ENCODE data around the gene MBD1. TPM values are rescaled to one million over a fixed set of nuclear protein-coding genes. Genes with fewer than 3 reads are reported as not detected.
"Not testable (repeated sequence)": the region's sequence is repeated elsewhere in the genome, so short reads cannot be mapped to it uniquely, and the experiment has no call there.

Gene MBD1
- total and polyA plus RNA-seq, 2 of the 13 experiments (the other 11 are each of a cell fraction or from before 2014, with no cell fraction given), result 25.5 to 28.6 TPM

- TF ChIP-seq ZNF101 (CRISPR knock-in tag; IDR thresholded peaks at IDR 0.05; ENCODE audit: borderline replicate concordance, low read depth), result no peak
These were observed 31.7 kb downstream of the MBD1 start (continued) for GRCh38 chr18:50249576-50249975.

DNA sequence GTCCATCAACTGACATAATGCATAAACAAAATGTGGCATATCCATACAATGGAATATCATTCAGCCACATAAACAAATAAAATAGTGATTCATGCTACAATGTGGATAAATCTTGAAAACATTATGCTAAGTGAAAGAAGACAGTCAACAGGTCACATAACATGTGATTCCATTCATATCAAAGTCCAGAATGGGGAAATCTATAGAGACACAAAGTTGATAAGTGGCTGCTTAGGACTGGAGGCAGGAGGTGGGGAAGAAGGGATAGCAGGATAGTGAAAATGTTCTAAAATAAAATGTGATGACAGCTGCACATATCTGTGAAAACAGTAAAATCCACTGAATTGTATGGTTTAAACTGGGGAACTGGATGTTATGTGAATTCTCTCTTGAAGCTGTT lies 33.8 kb downstream of the MBD1 start:
- POLR2A ChIA-PET, result no interaction called here
- no peak overlapping the region for H3K4me2 ChIP-seq (ENCODE audit: low read depth, low read length)
- in situ Hi-C loops (cut with HindIII; ENCODE audit: extremely low pct_ligation_motif_present, low pct_unique_long_range_greater_than_20kb), result no loop called here
- no peaks in the 10 kb centered on the region for H3K9me3 ChIP-seq (ENCODE audit: low read length)
- DNase-seq (ENCODE audit: low spot score) (no peak), FAIRE-seq (no peak), ATAC-seq (no peak)
- H3K27ac ChIP-seq (ENCODE audit: extremely low read length, insufficient read depth, low read length), result no peak overlapping the region
- H2AFZ ChIP-seq (ENCODE audit: low read length), result no peak overlapping the region
- no peaks in the 10 kb centered on the region for H4K20me1 ChIP-seq (ENCODE audit: insufficient read depth, low read length)
- no peak overlapping the region for H3K9ac ChIP-seq (ENCODE audit: insufficient read depth, low read depth, low read length)
- CTCF ChIA-PET (ENCODE audit: low intra/inter-chr PET ratio, low total read pairs), result no interaction called here
- TF ChIP-seq XBP1 (CRISPR knock-in tag; IDR thresholded peaks at IDR 0.05), result no peak
- TF ChIP-seq ZNF841 (CRISPR knock-in tag; IDR thresholded peaks at IDR 0.05; ENCODE audit: borderline replicate concordance), result no peak
- no peak for TF ChIP-seq FOXK1 (CRISPR knock-in tag; IDR thresholded peaks at IDR 0.05; ENCODE audit: borderline replicate concordance, low read depth)
- TF ChIP-seq MED1 (CRISPR knock-in tag; IDR thresholded peaks at IDR 0.05), result no peak
- TF ChIP-seq, protein P1, sequence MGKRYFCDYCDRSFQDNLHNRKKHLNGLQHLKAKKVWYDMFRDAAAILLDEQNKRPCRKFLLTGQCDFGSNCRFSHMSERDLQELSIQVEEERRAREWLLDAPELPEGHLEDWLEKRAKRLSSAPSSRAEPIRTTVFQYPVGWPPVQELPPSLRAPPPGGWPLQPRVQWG (CRISPR knock-in tag; IDR thresholded peaks at IDR 0.05; ENCODE audit: borderline replicate concordance, low read depth), result no peak
- no peak for TF ChIP-seq RAD51 (IDR thresholded peaks at IDR 0.05; ENCODE audit: borderline replicate concordance)
- no peak for TF ChIP-seq WIZ (CRISPR knock-in tag; IDR thresholded peaks at IDR 0.05)
- no peak for TF ChIP-seq ZNF549 (CRISPR knock-in tag; IDR thresholded peaks at IDR 0.05)
- no peaks in the 10 kb centered on the region for H3K4me1 ChIP-seq (ENCODE audit: insufficient read depth, low read length)
- H3K79me2 ChIP-seq (ENCODE audit: insufficient read depth, low read length), result no peaks in the 10 kb centered on the region
- no peaks in the 10 kb centered on the region for H3K36me3 ChIP-seq (replicated peaks in 1 of 2; ENCODE audit: control insufficient read depth in 1 of 2, insufficient read depth in 2 of 2, low read length in 2 of 2)
- no TSS peak for BruUV-seq (replicated peaks)
- no peak overlapping the region for H3K4me3 ChIP-seq (replicated peaks in 1 of 3; ENCODE audit: insufficient read depth in 1 of 3, low read depth in 2 of 3, low read length in 3 of 3)
- no peaks in the 10 kb centered on the region; a peak in 1 of 5 replicates for H3K27me3 ChIP-seq (ENCODE audit: control insufficient read depth in 1 of 2, insufficient read depth in 2 of 2, low read length in 2 of 2)
- intact Hi-C loops (cut with micrococcal nuclease; ENCODE audit: unreplicated experiment), result no loop called here

DNA sequence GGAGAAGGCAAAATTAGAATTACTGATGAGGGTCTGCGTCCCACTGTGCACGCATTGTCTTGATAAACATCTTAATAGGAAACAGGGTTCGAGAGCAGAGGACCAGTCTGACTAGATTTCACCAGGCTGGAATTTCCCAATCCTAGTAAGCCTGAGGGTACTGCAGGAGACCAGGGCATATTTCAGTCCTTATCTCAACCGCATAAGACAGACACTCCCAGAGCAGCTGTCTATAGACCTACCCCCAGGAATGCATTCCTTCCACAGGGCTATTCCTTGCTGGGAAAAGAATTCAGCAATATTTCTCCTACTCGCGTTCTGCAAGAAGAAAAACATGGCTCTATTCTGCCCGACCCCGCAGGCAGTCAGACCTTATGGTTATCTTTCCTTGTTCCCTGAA lies 39.6 kb downstream of the MBD1 start:
- H3K4me3 ChIP-seq (replicated peaks in 1 of 3; ENCODE audit: insufficient read depth in 1 of 3, low read depth in 2 of 3, low read length in 3 of 3); DNase-seq (ENCODE audit: low spot score); FAIRE-seq; BruUV-seq (replicated peaks); H3K27me3 ChIP-seq (ENCODE audit: control insufficient read depth in 1 of 2, insufficient read depth in 2 of 2, low read length in 2 of 2); H3K9ac ChIP-seq (ENCODE audit: insufficient read depth, low read depth, low read length); H3K4me1 ChIP-seq (ENCODE audit: insufficient read depth, low read length); H3K79me2 ChIP-seq (ENCODE audit: insufficient read depth, low read length); intact Hi-C loops (cut with micrococcal nuclease; ENCODE audit: unreplicated experiment); H2AFZ ChIP-seq (ENCODE audit: low read length); POLR2A ChIA-PET; H4K20me1 ChIP-seq (ENCODE audit: insufficient read depth, low read length); in situ Hi-C loops (cut with HindIII; ENCODE audit: extremely low pct_ligation_motif_present, low pct_unique_long_range_greater_than_20kb); H3K9me3 ChIP-seq (ENCODE audit: low read length); ATAC-seq; CTCF ChIA-PET (ENCODE audit: low intra/inter-chr PET ratio, low total read pairs); H3K4me2 ChIP-seq (ENCODE audit: low read depth, low read length); H3K36me3 ChIP-seq (replicated peaks in 1 of 2; ENCODE audit: control insufficient read depth in 1 of 2, insufficient read depth in 2 of 2, low read length in 2 of 2); H3K27ac ChIP-seq (ENCODE audit: extremely low read length, insufficient read depth, low read length): not testable (repeated sequence)
- 42% methylated on average over 8 of the region's 8 CpGs for WGBS (ENCODE audit: low lambda C conversion rate)

Measured in HepG2 (cell line).